D721Med (cell line): Measurements from ENCODE around the gene EIF4G3.

Experiments used
- DNase-seq: peaks from one replicate; pipeline ENCODE4 v3.0.0; 2011; ENCODE audit warnings: low spot score; ENCODE audit not compliant: insufficient read length
- FAIRE-seq: peaks from 2 replicates; lab custom pipeline; 2011; peaks lifted over from hg19 to GRCh38; lab: Jason Lieb, UNC
- CTCF ChIP-seq: IDR thresholded peaks from 2 replicates; pipeline ENCODE4 v1.5.1; 2012; ENCODE audit warnings: mild to moderate bottlenecking, control low read depth; ENCODE audit not compliant: insufficient read depth; ENCODE audit errors: missing control alignments

Gene EIF4G3

GRCh38 chr1:20883766-20884165 is 292.9 kb downstream of the EIF4G3 start:
- no peak for TF ChIP-seq CTCF
- no peak for FAIRE-seq
- DNase-seq, result no peak

GRCh38 chr1:20882837-20883236 is 293.9 kb downstream of the EIF4G3 start:
- FAIRE-seq, result no peak
- no peak for TF ChIP-seq CTCF

GRCh38 chr1:20878799-20879198 is 297.9 kb downstream of the EIF4G3 start:
- TF ChIP-seq CTCF, result no peak

More at GRCh38 chr1:20882837-20883236, 293.9 kb downstream of the EIF4G3 start:
- DNase-seq, result no peak

GRCh38 chr1:20875198-20875973 is 301.3 kb downstream of the EIF4G3 start:
- no peak for FAIRE-seq
- no peak for DNase-seq
- TF ChIP-seq CTCF, result no peak

More at GRCh38 chr1:20878799-20879198, 297.9 kb downstream of the EIF4G3 start:
- DNase-seq (no peak), FAIRE-seq (no peak)

GRCh38 chr1:20873311-20873710 is 303.4 kb downstream of the EIF4G3 start:
- FAIRE-seq (no peak), DNase-seq (no peak)
- no peak for TF ChIP-seq CTCF

- FAIRE-seq (no peak), DNase-seq (no peak)
- no peak for TF ChIP-seq CTCF
These were observed 305.3 kb downstream of the EIF4G3 start for GRCh38 chr1:20871419-20871818.

GRCh38 chr1:20870718-20871117 is 306.0 kb downstream of the EIF4G3 start:
- TF ChIP-seq CTCF, result no peak
- no peak for FAIRE-seq

More at GRCh38 chr1:20870718-20871117, 306.0 kb downstream of the EIF4G3 start:
- no peak for DNase-seq
